ENCODE data around the gene TEX22.
A peak's percentile ranks its signal among the peaks of the same experiment; 100 is the strongest.

Gene TEX22

GRCh38 chr14:105421723-105422615 lies 23.6 kb downstream of the TEX22 start:
- no peak for ATAC-seq

DNA sequence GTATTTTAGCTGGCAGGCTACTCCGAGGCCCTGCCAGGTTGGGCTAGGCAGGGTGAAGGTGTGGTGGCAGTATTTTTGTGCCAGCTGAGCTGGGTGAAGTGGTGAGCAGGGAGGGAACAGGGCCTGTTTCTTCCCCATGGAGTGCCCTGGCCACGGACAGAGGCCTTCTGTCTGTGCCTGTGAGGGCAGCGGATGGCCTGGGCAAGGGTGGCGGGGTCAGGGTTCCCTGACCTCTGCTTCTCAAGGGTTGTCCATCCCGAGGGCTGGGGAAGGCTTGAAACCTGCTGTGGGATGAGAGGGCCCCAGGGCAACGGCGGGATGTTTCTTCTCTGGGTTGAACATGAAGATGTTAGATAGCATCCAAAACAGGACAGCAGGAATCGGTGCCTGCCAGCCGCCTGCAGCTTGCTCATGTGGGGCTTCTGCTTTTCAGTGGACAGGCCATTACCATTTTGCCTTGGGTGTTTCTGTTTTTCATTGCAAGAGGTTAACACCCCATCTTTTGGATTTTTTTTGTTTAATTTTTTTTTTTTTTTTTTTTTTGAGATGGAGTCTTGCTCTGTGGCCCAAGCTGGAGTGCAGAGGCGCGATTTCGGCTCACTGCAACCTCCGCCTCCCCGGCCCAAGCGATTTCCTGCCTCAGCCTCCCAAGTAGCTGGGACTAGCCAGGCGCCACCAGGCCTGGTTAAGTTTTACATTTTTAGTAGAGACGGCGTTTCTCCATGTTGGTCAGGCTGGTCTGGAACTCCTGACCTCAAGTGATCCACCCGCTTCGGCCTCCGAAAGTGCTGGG lies 24.6 kb downstream of the TEX22 start:
- TF ChIP-seq TCF4 (CRISPR knock-in tag; IDR thresholded peaks at IDR 0.05; ENCODE audit: borderline replicate concordance) (peak; percentile 66; the same call in 1 of the 2 replicates), RARB (CRISPR knock-in tag; IDR thresholded peaks at IDR 0.05) (no peak), ESRRG (CRISPR knock-in tag; IDR thresholded peaks at IDR 0.05) (no peak)
- TF ChIP-seq, protein P1, sequence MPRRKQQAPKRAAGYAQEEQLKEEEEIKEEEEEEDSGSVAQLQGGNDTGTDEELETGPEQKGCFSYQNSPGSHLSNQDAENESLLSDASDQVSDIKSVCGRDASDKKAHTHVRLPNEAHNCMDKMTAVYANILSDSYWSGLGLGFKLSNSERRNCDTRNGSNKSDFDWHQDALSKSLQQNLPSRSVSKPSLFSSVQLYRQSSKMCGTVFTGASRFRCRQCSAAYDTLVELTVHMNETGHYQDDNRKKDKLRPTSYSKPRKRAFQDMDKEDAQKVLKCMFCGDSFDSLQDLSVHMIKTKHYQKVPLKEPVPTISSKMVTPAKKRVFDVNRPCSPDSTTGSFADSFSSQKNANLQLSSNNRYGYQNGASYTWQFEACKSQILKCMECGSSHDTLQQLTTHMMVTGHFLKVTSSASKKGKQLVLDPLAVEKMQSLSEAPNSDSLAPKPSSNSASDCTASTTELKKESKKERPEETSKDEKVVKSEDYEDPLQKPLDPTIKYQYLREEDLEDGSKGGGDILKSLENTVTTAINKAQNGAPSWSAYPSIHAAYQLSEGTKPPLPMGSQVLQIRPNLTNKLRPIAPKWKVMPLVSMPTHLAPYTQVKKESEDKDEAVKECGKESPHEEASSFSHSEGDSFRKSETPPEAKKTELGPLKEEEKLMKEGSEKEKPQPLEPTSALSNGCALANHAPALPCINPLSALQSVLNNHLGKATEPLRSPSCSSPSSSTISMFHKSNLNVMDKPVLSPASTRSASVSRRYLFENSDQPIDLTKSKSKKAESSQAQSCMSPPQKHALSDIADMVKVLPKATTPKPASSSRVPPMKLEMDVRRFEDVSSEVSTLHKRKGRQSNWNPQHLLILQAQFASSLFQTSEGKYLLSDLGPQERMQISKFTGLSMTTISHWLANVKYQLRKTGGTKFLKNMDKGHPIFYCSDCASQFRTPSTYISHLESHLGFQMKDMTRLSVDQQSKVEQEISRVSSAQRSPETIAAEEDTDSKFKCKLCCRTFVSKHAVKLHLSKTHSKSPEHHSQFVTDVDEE (CRISPR knock-in tag; IDR thresholded peaks at IDR 0.05) = 0 out of 2 replicates have a peak, but pooled peaks have one; percentile 26

More at GRCh38 chr14:105421723-105422615, 23.6 kb downstream of the TEX22 start:
- no peak for TF ChIP-seq ZFP3 (CRISPR knock-in tag; IDR thresholded peaks at IDR 0.05)
- TF ChIP-seq ESRRG (CRISPR knock-in tag; IDR thresholded peaks at IDR 0.05) = no peak
- no peak for TF ChIP-seq TOX (CRISPR knock-in tag; IDR thresholded peaks at IDR 0.05; ENCODE audit: borderline replicate concordance)
- no peak for TF ChIP-seq ZC3H10 (CRISPR knock-in tag; IDR thresholded peaks at IDR 0.05)
- no peak for TF ChIP-seq ZNF70 (CRISPR knock-in tag; IDR thresholded peaks at IDR 0.05)
- no peak for TF ChIP-seq ARNTL (CRISPR knock-in tag; IDR thresholded peaks at IDR 0.05; ENCODE audit: borderline replicate concordance, low read depth)
- TF ChIP-seq, protein P2, sequence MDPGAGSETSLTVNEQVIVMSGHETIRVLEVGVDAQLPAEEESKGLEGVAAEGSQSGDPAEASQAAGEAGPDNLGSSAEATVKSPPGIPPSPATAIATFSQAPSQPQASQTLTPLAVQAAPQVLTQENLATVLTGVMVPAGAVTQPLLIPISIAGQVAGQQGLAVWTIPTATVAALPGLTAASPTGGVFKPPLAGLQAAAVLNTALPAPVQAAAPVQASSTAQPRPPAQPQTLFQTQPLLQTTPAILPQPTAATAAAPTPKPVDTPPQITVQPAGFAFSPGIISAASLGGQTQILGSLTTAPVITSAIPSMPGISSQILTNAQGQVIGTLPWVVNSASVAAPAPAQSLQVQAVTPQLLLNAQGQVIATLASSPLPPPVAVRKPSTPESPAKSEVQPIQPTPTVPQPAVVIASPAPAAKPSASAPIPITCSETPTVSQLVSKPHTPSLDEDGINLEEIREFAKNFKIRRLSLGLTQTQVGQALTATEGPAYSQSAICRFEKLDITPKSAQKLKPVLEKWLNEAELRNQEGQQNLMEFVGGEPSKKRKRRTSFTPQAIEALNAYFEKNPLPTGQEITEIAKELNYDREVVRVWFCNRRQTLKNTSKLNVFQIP (CRISPR knock-in tag; IDR thresholded peaks at IDR 0.05; ENCODE audit: borderline replicate concordance, low read depth) = no peak

GRCh38 chr14:105423488-105424195 lies 25.3 kb downstream of the TEX22 start:
- no peak for ATAC-seq
- TF ChIP-seq TCF4 (CRISPR knock-in tag; IDR thresholded peaks at IDR 0.05; ENCODE audit: borderline replicate concordance) (no peak), SNAI2 (CRISPR knock-in tag; IDR thresholded peaks at IDR 0.05) (no peak), ZFP30 (CRISPR knock-in tag; IDR thresholded peaks at IDR 0.05) (no peak), PPARA (CRISPR knock-in tag; IDR thresholded peaks at IDR 0.05; ENCODE audit: borderline replicate concordance) (no peak), ARNTL (CRISPR knock-in tag; IDR thresholded peaks at IDR 0.05; ENCODE audit: borderline replicate concordance, low read depth) (no peak), ZNF565 (CRISPR knock-in tag; conservative IDR thresholded peaks at IDR 0.05; ENCODE audit: low read depth) (no peak), OSR1 (CRISPR knock-in tag; IDR thresholded peaks at IDR 0.05) (no peak), ESRRG (CRISPR knock-in tag; IDR thresholded peaks at IDR 0.05) (no peak), TOX (CRISPR knock-in tag; IDR thresholded peaks at IDR 0.05; ENCODE audit: borderline replicate concordance) (no peak), CREB5 (CRISPR knock-in tag; IDR thresholded peaks at IDR 0.05; ENCODE audit: low read depth) (no peak), ZNF70 (CRISPR knock-in tag; IDR thresholded peaks at IDR 0.05) (no peak), RARB (CRISPR knock-in tag; IDR thresholded peaks at IDR 0.05) (no peak), GLIS3 (CRISPR knock-in tag; IDR thresholded peaks at IDR 0.05) (no peak)
- TF ChIP-seq, protein P2 (CRISPR knock-in tag; IDR thresholded peaks at IDR 0.05; ENCODE audit: borderline replicate concordance, low read depth) = no peak
- TF ChIP-seq, protein P3, sequence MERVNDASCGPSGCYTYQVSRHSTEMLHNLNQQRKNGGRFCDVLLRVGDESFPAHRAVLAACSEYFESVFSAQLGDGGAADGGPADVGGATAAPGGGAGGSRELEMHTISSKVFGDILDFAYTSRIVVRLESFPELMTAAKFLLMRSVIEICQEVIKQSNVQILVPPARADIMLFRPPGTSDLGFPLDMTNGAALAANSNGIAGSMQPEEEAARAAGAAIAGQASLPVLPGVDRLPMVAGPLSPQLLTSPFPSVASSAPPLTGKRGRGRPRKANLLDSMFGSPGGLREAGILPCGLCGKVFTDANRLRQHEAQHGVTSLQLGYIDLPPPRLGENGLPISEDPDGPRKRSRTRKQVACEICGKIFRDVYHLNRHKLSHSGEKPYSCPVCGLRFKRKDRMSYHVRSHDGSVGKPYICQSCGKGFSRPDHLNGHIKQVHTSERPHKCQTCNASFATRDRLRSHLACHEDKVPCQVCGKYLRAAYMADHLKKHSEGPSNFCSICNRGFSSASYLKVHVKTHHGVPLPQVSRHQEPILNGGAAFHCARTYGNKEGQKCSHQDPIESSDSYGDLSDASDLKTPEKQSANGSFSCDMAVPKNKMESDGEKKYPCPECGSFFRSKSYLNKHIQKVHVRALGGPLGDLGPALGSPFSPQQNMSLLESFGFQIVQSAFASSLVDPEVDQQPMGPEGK (CRISPR knock-in tag; IDR thresholded peaks at IDR 0.05; ENCODE audit: borderline replicate concordance) = no peak
- TF ChIP-seq, protein P4, sequence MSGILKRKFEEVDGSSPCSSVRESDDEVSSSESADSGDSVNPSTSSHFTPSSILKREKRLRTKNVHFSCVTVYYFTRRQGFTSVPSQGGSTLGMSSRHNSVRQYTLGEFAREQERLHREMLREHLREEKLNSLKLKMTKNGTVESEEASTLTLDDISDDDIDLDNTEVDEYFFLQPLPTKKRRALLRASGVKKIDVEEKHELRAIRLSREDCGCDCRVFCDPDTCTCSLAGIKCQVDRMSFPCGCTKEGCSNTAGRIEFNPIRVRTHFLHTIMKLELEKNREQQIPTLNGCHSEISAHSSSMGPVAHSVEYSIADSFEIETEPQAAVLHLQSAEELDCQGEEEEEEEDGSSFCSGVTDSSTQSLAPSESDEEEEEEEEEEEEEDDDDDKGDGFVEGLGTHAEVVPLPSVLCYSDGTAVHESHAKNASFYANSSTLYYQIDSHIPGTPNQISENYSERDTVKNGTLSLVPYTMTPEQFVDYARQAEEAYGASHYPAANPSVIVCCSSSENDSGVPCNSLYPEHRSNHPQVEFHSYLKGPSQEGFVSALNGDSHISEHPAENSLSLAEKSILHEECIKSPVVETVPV (CRISPR knock-in tag; IDR thresholded peaks at IDR 0.05) = no peak

More for the DNA sequence above, 24.6 kb downstream of the TEX22 start:
- no peak; the same call in 2 of the 3 replicates for ATAC-seq
